ENCODE data around the gene FGF10. TPM values are rescaled to one million over a fixed set of nuclear protein-coding genes. Genes with fewer than 3 reads are reported as not detected.

Gene FGF10
- polyA plus RNA-seq, 3 donors, result 7.5 to 11.3 (median 9.0) TPM

DNA sequence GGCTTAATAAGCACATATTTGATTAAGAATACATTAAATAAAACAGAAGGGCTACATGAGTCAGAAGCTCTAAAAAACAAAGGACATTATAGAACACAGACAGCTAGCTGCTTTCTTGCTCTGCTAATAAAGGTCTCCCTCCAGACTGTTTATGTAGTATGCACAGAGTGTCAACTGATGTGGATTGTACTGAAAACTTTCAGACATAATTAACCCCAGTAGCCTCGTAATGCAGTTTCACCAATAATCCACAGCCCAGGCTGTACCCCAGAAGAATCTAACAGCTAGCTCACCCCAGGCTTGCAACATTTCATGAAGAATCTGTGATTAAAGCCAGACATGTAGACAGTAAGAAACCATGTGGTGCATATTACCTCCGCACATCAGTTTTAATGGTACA, 30.8 kb downstream of the FGF10 start:
- DNase-seq (ENCODE audit: low read depth in 3 of 3, low spot score in 2 of 3), result no peak

DNA sequence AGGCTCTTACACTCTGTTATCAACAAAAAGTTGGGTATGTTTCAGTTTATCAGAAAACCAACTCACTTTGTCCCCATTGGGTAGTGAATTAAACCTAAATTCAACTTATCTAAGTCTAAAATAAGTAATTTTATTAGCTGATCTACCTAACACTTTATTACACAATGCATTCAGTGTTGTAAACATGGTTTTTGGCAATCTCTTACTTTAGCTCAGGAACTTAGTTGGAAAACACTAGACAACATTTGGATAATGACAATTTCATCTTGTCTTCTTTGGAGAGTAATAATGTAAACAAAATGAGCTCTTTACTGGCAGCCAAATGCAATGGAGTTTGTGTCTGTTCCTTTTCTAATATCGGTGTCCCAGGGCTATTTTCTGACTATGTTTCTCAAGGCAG, 33.0 kb downstream of the FGF10 start:
- no peak for DNase-seq (ENCODE audit: low read depth in 3 of 3, low spot score in 2 of 3)

DNA sequence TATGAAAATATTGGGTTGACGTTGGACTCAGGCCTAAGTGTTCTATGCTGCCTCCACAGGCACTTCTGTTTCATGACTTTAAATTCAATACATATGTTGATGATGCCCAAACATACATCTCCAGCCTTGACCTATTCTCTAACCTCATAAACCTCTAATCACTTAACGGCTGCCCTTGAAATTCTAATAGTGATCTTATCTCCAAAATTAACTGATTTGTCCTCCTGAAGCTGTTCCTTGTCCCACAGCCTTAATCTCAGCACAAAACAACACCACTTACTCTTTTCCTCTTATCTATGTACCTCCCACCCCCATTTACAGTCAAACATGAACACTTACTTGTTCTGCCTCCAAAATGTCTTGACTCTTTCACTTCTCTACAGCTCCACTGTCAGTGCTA, 43.3 kb downstream of the FGF10 start:
- no peak for DNase-seq (ENCODE audit: low read depth in 3 of 3, low spot score in 2 of 3)

DNA sequence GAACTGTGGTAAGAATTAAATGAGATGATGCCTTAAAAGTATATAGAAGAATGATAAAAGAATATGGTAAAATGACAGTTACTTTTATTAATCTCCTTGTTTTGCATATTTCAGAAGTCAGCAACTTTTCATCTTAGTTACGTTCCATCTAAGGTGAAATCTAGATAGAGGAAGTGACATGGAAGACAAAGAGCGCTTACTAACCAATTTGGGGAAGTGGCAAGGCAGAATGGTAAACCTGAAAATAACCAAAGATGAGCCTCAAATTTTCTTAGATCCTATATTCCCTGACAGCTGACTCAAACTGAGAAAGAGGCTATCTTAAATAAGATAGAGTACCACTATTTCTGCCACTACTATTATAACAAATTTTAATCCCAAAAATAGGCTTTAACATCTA, 52.5 kb downstream of the FGF10 start:
- no peak for DNase-seq (ENCODE audit: low read depth in 3 of 3, low spot score in 2 of 3)

DNA sequence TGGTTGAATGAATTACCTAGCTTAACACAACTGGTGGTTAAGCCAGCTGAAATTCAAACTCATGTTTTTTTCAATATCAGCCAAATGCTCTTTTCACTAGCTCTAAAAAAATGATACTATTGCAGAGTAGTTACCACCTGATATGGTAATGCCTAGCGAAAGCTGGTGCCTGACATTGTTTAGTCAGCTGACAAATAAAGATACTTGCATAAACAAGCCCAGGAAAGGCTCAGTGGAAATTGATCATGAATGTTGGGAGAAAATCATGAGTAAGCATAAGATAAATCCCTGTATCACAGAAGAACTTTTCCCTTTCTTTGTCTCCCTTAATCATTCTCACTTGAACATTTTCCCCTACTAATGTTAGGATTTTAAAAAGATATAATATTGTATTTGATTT, 54.6 kb downstream of the FGF10 start:
- no peak for DNase-seq (ENCODE audit: low read depth in 3 of 3, low spot score in 2 of 3)

DNA sequence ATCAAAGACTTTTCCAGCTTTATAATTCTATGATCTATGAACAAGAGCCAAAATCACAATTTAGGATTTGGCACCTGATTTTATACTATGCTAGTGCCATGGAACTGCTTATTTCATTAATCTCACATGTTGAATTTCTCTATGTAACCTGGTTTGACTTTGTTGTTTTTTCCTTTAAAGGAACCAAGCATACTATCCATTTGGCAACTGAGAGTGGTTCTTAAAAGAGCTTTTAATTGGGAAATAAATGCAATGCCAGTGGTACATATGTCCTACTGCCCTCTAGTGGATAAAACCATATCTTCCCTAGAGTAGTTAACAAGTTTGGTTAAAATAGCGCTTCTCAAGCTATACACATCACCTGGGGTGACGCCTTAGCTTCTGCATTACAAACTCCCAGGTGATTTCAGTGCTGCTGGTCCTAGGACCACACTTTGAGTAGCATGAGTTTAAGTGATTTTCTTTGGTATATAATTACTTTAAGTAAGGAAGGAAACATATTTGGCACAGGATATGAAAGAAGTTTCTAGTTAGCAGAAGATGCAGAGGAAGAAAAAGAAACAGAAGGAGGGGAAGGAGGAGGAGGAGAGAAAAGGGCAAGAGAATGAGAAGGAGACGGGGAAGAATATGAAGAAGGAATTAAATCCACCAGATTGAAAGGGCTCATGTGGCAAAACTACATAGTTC, 56.8 kb downstream of the FGF10 start:
- DNase-seq (ENCODE audit: low read depth in 3 of 3, low spot score in 2 of 3), result no peak

DNA sequence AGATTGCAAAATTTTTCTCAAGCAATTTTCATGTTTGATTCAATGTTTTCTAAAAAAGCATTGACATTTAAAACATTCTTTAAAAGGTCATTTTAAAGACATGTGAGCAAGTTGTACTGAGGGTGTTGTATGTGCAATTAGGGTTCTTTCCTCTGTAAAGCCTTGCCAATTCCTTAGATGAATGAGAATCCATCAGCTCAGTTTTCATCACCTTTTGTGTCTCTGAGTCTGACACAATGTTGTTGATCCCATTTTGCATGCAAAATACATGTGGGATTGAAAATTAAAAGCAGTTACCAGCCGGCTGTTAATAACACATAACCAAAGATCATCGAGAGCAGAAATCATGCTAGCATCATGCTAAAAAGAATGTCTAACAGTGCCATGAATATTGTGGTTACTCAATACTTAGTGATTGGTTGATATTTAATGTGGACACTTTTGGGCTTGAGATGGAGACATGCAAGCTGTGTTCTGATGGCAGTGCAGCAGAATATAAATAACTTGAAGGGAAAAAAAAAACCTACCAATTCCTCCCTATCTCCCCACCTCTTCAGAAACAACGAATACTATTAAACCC, 57.7 kb downstream of the FGF10 start:
- no peak for DNase-seq (ENCODE audit: low read depth in 3 of 3, low spot score in 2 of 3)

DNA sequence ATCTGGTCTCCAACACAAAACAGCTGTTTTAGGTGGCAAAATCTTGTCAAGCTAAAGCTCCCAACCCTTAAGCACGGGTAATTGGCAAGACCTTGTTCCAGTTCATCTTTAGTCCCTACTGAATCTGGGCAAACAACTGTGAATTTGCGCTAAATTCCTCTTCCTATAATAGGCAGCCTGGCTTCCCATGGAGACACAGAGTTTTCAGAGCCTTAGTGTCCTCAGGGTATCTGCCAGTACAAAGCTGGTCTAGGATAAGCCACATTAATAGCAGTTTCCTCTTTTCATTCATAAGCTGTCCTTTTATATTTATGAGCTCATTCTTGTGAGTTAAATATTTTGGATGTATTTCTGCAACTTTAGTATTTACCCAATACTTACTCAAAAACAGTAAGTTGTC, 59.5 kb downstream of the FGF10 start:
- no peak for DNase-seq (ENCODE audit: low read depth in 3 of 3, low spot score in 2 of 3)

DNA sequence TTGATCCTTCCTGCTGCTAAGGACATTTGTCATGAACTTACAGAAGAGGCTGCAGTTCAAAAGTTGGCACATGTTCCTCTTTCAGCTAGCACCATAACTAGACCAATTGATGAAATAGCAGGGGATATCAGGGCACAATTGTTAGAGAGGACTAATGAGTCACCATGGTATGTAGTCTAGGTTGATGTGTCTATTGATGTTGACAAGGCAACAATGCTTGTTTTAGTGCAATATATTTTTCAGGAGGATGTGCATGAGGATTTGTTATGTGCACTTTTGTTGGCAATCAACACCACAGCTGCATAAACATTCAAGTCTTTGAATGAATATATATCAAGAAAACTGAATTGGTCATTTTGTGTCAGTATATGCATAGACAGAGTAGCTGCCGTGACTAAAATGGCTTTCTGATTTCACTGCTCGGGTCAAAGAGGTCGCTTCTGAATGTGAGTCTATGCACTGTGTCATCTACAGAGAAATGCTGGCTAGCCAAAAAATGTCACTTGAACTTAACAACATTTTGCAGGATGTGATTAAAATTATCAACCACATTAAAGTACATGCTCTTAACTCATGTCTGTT, 68.0 kb downstream of the FGF10 start:
- DNase-seq (ENCODE audit: low read depth in 3 of 3, low spot score in 2 of 3), result no peak

DNA sequence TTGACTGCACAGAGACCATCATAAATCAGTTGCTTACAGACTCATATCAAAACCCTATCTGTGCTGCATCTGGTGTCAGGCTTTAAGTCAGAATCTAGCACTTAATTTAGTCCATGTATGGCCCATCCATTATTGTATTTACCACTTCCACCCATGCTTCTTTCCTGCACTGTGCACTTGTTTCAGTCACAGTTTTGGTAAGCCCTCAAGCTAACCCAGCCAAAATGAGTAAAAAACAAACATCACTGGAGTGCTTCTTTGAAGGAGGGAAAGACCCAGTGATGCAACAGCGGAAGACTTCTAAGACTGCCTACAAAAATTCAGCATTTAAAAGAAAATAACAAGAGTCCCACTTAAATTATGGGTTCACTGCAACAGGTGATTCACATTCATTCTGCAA, 69.0 kb downstream of the FGF10 start:
- no peak for DNase-seq (ENCODE audit: low read depth in 3 of 3, low spot score in 2 of 3)

DNA sequence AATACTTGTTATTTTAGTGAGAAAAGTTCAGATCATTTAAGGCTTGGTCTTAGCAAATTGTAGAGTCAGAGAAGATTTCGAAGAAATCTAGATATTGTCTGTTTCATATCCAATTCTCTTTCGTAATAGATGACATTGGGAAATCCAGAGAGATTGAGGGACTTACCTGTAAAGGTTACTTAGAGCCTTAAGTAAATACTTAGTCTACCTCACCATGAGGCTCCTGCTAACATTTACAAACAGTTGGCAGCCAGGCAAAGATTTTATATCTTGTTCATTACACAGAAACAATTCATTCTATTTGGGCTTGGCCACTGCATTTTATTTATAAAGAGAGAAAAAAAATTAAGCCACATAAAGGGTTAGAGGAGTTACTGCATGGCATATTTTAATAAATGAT, 70.3 kb downstream of the FGF10 start:
- DNase-seq (ENCODE audit: low read depth in 3 of 3, low spot score in 2 of 3), result no peak

DNA sequence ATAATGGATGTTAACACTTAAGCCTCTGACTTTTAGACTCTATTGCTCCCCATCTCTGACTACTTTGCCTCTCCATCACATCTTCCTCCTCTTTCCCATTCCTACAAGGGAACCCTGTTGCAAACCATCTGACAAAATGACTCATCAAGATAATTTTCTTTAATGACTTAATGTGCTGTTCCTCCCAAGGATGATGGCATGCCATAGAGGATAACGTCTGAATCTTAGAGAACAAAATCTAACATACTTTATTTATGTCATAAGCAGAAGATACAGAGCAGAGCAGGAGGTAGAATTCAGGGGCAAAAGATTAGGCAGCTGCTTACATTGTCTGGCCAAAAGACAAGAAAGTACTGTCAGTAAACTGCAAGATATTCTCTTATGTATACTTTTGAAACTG, 76.8 kb downstream of the FGF10 start:
- no peak for DNase-seq (ENCODE audit: low read depth in 3 of 3, low spot score in 2 of 3)

DNA sequence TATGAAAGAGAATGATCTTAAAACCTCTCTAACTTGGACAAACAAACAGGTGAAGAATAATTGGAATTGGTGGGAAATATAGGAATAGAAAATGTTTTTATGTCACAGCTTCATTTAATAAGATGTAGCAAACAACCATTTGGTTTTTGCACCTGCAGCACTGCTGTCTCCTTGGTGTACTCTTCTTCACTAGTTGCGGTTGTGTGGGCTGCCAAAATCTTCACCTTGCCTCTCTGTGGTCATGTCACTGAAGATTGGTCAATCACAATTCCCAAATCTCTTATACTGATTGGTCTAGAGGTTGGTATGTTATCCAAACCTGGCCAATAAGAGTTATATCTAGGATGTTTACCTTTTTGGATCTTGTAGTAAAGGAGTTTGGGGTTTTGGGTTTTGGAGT, 88.7 kb downstream of the FGF10 start:
- no peak for DNase-seq (ENCODE audit: low read depth in 3 of 3, low spot score in 2 of 3)

DNA sequence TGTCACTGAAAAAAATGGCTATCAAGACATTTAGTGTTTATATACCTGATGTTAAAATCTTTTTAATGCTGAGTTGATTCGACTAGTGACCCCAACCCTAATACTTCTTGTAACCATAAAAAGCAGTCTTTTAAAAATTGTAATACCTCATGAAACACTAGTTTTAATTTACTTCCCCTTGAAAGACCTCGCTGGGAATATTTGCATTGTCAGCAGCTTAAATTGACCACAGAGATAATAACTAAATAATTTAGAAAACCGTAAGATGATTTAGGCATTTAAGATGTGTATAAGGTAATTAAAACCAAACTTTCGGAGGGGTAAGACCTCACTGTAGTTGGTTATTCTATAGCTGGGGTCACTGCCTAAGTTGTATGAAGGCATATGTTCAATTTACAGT, 89.8 kb downstream of the FGF10 start:
- no peak for DNase-seq (ENCODE audit: low read depth in 3 of 3, low spot score in 2 of 3)

DNA sequence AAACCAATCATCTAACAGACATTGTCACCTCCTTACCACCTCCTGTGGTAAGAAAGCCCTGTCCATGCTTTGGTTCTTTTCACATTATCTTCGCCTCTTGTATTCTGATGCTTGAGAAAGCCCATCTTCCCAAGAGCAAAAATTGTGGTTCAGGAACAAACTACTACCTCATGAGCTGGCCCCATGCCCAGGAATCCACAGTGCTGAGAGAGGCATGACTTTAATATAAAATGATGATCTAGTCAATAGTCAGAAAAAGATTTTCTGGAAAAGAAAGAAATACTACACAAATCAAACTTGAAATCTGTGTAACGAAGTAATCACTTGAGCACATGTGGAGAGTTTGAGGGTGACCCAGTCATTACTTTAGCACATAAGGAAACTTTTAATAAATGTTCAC, 94.7 kb downstream of the FGF10 start:
- no peak for DNase-seq (ENCODE audit: low read depth in 3 of 3, low spot score in 2 of 3)

DNA sequence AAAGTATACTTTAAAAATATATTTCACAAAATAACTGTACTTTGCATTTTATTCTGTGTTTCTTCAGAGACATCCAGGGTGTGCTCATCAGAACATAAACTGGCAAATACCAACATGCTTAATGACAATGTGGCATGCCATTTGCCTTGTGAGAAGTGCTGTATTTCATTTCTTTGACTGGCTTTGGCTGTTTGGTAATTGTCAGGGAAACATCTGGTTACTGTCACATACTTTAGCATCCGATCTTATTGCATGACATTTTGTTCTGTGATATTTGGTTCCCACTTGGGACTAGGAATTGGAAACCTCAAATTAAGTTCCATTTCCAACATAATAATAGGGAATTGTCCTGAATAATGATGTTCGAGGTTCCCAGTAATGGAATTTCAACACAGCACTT, 96.5 kb downstream of the FGF10 start:
- no peak for DNase-seq (ENCODE audit: low read depth in 3 of 3, low spot score in 2 of 3)

DNA sequence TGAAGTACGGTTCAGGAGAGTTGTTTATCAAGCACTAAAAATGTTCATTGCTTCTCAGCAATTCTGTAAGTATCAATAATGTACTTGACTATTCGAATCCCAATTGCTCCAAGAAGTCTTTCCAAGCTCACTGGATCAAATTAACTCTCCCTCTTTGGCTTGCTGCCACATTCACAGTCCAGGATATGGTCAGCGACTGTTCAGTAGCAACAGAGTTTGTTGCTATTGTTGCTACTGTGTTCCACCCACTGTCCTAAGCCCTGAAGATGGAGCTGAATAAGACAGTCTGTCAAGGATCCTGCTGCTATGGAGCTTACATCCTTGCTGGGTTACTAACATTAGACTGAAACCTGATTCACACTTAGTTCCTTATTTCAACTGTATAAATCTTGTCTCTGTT, 110.8 kb downstream of the FGF10 start:
- no peak for DNase-seq (ENCODE audit: low read depth in 3 of 3, low spot score in 2 of 3)

DNA sequence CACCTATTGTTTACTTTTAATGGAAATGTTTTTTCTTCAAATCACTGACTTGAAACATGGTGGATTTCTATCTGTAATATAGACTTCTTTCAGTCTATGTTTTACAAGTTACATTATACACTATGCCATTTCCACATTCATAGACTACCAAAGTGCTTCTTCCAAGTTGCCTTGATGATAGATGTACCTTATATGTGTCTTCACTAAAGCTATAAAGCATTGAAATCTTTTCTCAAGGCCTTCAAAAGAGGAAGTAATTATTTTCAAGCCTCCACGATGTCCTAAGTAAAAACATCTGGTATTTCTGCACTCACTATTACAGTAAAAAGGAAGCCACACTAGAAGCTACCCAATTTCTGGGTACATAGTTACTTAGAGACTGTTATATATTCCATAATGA, 113.3 kb downstream of the FGF10 start:
- DNase-seq (ENCODE audit: low read depth in 3 of 3, low spot score in 2 of 3), result no peak

DNA sequence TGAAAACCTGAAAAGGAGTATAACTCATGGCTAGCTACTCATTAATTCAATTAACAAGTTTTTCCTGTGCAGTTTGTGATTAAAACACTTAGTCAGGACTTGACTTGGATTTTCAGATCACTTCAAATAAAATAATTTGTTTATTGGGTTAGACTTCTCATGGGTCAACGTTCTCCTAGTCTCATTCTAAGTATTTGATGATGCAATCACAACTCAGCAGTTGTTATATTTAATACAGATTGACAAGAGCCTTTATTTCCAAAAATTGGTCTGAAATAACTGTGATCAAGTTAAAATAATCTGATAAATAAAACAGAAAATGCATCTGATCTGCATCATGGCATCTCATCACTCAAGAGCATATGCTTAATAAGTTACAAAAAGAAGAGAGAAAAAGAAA, 113.9 kb downstream of the FGF10 start:
- no peak for DNase-seq (ENCODE audit: low read depth in 3 of 3, low spot score in 2 of 3)

DNA sequence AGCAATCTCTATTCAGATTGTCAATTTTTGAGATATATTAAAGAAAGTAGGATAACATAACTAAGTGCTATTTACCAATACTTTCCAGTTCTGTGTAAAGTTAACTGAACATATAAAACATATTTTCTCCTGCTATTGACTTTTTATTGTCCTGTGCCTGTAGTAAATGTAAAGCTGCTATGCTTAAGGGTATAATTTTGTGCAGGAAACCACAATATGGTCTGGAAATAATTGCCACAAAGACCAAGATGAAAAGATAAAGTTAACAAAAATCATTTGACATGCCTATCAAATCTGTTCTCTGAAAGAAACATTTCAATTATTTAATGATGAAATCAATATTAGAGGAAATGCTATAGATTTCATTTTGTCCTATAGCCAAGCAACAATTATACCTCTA, 121.3 kb downstream of the FGF10 start:
- DNase-seq (ENCODE audit: low read depth in 3 of 3, low spot score in 2 of 3), result no peak

DNA sequence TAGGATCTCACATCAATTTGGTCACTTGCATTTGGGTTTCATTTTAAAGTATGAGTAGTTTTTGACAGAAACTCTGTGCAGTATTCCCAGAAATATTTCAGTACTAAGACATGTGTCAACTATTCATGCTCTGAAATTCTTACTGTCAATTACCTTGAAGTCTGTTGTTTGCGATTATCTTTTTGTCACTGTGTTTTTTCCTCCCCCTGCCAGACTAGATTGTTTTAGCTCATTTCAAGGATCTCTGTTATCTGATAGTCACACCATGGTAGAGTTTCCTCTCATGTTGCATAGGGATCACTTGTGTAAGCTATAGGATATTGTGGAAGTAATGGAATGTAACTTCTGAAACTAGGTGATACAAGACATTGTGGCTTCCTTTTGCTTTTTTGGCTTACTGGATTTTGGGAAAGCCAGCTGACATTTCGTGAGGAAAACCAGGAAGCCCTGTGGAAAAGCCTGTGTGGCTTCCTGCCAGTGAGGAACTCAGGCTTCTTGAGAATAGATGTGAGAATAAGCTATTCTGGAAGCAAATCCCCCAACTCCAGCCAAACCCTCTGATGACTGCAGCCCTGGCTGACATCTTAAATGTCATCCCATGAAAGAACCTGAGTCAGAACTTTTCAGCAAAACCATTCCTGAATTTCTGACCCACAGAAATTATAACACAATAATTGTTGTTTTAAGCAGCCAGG, 122.2 kb downstream of the FGF10 start:
- DNase-seq (ENCODE audit: low read depth in 3 of 3, low spot score in 2 of 3), result no peak

DNA sequence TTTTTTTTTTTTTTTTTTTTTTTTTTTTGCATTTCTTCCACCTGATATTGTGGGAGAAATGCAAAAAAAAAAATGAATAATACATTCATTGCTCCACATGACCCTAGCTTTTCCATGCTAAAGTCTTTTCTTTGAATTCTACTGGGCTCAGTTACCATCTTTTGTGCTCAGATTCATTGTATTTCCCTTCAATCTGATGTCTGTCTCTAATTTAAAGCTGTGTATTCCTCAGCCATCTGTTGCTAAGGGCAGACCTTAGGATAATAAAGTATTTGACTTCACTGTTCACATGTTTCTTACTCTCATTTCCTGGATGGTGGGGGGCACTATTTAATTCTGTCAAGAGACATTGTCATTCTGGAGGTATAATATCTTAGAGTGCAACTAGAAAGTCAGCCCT, 123.5 kb downstream of the FGF10 start:
- no peak for DNase-seq (ENCODE audit: low read depth in 3 of 3, low spot score in 2 of 3)
